ENCODE data around the gene ERGIC1.
"Not testable (repeated sequence)": the region's sequence is repeated elsewhere in the genome, so short reads cannot be mapped to it uniquely, and the experiment has no call there.

Gene ERGIC1

DNA sequence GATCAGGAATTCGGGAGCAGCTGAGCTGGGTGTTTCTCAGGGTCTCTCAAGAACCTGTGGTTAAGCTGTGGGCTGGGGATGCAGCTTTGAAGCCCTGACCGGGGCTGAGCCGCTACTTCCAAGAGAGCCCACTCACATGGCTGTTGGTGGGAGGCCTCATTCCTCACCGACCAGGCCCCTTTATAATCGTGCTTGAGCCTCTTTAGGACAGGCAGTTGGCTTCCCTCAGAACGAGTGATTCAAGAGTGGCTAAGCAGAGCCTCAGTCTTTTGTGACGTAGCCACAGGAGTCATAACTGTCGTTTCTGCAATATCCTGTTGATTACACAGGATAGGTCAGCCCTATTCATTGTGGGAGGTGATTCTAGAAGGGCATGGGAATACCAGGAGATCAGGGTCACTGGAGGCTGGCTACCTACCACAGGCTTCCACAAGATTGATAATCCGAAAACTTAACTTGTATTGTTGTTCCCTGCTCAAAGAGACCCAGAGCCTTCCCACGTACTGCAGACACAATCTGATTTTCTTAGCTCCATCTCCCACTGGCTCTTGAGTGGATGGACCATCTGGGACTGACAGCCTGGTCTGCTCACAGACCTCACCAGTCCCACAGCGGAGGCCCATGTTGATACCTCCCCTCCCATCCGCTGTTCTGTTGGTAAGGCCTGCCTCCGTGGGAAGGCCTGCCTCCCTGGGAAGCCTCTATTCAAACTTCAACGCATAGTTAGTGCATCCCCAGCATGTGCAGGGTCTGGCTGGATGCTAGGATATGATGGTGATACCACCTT lies 3.0 kb upstream of the ERGIC1 start:
- DNase-seq: no peak

- no peak for DNase-seq
Measured at GRCh38 chr5:172832383-172833315, 1.4 kb upstream of the ERGIC1 start.

DNA sequence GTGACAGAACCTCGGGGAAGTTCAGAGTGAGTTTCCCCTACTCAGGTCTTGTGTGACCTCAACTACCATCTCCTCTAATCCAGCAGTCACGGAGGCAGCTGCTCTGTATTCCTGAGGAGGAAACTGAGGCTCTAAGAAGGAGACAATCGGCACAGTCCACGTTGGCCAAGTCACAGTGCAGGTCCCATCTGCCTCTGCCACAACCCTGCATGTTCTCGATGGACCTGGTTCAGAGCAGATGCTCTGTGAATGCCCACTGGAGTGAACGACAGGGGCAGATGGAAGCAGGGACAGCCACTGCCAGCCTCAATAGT lies 722 bp upstream of the ERGIC1 start:
- DNase-seq: no peak

DNA sequence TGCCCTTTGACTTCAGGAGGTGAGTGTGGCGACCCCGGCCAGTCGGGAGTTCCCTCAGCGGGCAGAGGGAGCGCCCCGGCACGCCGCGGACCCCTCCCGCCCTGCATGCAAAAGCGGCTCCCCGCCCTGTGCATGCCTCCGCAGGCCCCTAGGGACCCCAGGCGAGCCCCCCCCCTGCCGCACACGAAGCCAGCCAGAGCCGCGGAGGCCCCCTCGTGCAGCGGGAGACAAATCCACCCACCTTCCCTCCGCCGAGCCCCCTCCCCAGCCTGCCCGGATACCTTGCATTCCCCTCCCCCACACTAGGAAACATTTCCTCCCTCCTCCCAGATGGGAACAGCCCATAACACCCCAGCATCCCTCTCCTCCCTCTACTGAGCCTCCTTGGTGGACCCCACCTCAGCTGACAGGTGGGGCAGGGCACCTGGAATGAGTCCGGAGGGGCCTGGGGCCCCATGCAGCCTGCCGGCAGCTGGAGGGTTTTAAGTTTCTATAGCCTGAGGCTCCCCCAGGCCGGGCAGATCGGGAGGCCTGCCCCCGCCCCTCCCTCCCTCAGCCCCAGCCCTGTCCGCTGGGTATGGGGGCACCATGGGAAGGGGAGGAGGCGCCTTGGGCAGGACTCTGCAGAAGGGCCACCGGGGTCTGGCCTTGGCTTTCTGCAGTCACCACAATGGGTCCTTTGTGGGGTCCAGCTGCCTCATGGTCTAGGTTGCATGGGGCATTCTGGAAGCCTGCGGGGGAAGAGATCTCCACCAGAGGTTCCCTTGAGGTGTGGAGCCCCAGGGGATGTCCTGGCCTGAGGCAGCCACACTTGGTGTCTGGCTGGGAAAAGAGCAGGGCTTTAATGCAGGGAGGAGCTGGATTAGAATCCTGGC lies 601 bp downstream of the ERGIC1 start:
- no peak for DNase-seq

DNA sequence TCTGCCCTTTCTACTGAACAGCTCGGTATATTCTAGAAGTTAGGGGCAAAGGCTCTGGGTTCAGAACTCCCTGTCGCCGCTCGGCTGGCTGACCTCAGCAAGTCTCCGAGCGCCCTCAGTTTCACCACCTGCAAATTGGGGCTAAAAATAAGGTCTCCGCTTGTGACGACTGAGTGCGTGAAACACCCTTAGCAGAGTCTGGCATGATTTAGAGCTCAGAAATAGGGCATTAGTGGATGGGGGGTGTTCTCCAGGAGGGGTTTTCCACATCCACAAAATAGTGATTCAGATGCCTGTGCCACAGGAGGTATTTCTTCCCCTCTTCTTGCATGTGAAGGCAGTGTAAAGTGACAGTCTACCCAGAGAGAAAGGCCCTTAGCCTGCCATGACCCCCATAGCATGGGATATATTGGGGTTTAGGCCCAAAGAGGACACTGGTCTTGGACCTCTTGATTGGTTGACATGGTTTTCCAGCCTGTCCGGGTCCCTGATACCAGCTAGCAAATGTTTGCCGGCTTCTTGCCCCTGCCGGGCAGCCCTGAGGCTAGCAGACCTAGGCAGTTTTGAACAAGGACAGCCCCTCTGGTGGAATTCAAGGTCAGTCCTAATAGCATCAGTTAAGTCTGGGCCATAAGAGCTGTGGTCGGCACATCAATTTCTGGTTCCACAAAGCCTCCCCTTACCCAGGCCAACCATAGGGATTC lies 1.4 kb downstream of the ERGIC1 start:
- DNase-seq: no peak

DNA sequence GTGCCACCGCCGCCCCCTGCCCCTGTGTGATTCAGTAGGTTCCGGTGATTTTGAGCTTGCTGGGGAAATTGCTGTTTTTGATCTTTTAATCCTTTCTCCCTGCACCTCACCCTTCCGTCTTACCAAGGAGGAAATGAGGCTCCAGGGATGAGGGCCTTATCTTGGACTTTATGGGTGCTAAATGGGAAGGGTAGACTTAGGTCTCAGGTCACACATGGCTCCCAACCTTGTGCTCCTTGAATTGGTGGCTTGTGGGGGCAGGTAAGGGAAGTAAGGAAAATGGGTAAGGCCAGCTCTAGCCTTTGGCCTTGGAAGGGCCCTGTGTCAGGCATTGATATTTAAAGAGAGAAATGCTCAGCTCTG lies 1.9 kb downstream of the ERGIC1 start:
- DNase-seq: no peak

GRCh38 chr5:172837640-172838039 lies 3.6 kb downstream of the ERGIC1 start:
- peak; percentile 63 for DNase-seq

- DNase-seq: no peak
Measured at GRCh38 chr5:172838151-172838875, 4.3 kb downstream of the ERGIC1 start.

DNA sequence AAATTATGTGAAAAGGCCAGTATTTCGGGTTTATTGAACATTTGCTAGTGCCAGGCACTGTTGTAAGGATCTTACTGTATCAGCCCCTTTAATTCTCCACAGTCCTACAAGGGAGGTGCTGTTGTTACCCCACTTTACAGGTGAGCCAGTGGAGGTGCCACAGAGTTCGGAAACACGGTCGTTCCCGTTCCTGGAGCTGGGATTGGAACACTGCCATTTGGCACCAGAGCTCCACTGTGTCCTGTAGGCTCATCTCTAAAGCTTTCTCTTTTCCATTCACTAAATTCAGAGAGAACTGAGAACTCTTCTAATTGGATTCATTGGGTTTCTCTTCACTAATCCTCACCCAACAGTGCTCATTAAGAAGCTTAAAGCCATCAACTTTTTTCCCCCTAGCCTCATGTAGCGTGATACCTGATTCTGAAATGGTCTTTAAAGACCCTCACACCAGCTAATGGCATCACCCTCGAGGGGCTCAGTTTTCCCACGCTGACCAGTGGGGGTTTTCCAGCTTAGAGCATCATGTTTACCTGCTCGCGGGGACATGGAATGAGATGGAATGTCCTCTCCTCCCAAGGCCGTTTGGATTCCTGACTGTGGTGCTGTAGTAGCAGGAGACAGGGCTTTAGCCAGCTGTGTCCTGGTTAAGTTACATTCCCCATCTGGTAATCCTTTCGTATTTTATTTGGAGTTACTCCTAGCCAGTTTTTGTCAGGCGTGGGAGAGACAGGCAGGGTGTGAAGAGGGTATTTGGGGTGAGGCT lies 5.8 kb downstream of the ERGIC1 start:
- DNase-seq: no peak

DNA sequence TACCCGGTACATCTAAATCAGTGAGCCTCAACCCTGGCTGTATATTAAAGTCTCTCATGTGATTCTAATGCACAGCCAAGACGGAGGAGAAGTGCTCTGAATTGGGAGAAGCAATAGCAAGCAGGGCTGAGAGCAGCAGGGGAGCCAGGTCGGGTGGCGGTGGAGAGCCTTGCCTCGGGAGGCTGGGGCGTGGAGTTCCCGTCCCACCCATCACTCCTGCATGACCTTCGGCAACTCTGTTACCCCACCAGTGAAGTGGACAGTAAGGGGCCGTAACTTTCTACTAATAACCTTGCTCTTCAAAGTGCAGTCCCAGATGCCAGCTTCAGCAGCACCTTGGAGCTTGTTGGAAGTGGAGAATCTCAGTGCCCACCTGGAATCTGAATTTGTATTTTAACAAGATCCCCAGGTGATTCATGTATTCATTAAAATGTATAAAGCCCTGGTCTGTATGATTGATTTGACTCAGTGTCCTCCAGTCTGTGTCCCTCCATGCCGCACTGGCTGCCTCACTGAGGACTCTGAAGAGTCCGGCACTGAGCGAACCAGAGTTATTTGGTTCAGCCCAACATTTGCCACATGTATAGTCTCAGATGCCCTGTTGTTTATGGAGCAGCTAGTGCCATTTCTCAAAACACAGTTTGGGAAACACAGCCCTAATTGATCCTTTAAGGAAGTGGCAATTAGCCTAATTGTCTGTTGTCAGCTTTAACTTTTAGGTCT lies 6.5 kb downstream of the ERGIC1 start:
- no peak for DNase-seq

DNA sequence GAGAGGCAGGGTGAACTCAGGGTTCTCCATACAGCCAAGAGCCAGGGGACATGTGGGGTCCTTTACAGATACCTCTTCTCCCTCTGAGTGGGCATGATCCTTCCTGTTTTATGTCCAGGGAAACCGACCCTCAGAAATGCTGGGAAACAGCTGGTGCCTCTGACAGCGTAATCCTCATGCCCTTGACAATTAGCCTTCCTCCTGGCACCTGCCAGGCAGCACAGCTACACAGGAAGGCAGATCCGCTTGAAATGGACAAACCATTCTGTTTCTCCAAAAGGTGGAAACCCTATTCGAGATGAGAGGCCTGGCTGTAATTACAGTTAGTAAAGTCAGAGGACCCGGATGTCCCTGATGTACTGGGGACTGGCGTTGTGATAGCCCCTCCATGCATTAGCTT lies 7.2 kb downstream of the ERGIC1 start:
- no peak for DNase-seq

- DNase-seq: no peak
Measured at GRCh38 chr5:172843825-172844576, 9.9 kb downstream of the ERGIC1 start.

DNA sequence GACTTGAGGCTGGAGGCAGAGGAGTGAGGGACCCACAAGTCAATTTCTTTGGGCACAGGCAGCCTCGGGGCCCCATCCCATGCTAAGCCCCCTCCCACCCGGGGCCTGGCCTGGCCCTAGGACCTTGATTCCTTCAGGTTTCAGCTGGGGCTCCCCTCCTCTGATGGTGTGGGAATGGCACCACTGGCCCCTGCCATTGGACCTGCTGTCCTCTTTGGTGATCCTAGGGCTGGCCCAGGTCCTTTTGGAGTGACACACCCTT lies 10.5 kb downstream of the ERGIC1 start:
- no peak for DNase-seq

- DNase-seq: no peak
Measured at GRCh38 chr5:172845154-172845553, 11.1 kb downstream of the ERGIC1 start.

DNA sequence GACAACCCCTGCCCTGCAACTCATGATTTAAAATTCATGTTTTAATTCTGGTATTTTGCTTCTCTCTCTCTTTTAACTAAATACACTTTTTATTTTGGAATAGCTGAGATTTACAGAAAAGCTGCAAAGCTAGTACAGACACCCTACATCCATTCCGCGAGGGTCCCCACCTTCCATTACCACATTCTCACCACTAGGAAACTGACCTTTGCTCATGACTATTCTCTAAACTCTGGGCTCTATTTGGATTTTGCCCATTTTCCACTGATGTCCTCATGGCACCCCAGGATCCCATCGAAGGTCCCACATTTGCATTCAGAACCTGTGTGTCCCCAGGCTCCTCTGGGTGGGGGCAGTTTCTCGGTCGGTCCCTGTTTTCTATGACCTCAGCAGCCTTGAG lies 11.5 kb downstream of the ERGIC1 start:
- no peak for DNase-seq

DNA sequence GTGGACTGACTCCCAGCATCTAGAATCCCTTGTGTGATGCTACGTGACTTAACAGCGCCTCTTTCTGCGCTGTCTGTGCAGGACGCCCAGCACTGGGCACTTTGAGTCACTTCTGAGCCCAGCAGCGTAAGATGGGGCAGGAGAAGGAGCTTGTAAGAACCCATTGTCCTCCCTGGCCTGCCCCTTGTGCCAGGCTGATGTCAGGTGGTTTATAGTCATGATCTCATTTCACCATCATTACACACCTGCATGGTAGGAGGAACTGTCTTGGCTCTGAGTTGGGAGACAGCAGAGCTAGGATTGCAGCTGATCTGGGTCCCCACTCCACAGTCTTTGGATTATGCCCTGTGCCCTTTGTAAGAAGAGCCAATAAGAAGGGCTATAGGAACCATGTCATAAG lies 12.2 kb downstream of the ERGIC1 start:
- no peak for DNase-seq

- no peak for DNase-seq
Measured at GRCh38 chr5:172846677-172847076, 12.6 kb downstream of the ERGIC1 start.

DNA sequence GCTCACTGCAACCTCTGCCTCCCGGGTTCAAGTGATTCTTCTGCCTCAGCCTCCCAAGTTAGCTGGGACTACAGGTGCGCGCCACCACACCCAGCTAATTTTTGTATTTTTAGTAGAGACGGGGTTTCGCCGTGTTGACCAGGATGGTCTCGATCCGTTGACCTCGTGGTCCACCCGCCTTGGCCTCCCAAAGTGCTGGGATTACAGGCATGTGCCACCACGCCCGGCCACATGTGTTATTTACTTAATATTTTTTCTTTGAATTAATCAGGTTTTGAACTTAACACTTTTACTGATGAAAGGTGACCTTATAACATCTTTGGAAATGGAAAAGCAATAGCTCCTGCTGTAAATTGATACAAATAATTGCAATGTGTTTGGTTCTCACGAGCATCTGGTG lies 13.5 kb downstream of the ERGIC1 start:
- DNase-seq: not testable (repeated sequence)

DNA sequence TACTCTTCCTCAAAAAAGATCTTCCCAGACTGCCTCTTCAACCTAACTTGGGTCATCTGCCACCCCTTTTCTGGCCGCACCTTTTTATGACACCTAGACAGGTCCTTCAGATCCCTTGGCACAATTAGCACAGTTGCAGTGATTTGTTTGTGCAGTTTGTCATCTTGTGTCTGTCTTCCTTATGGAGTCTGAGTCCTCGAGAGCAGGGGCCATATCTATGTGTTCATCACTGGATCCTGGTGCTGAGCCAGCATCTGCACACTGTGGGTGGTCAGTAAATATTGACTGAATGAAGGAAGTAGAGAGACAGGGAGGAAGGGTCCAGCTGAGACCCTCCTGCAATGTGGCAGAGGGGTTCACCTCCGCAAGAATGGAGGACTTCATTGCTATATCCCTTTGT lies 14.4 kb downstream of the ERGIC1 start:
- DNase-seq: no peak

Measured in NCI-H345 (cell line).